HepG2 (cell line): ENCODE results near the gene SMIM38. TPM values are rescaled to one million over a fixed set of nuclear protein-coding genes. Genes with fewer than 3 reads are reported as not detected.

ENCODE experiments used
- ATAC-seq: fragments of 200-7000 bp; cut with Tn5 transposase; 3 replicates; pipeline ENCODE4 v1.9.1; 2020; ENCODE audit warnings: mild to moderate bottlenecking, moderate library complexity
- BruUV-seq: library from RNA; stranded (reverse); fragments of 400-500 nt; replicated peaks from 2 replicates; lab custom pipeline; 2021; lab: Mats Ljungman, UMichigan
- CTCF ChIA-PET: fragments of 300-600 bp; formaldehyde crosslinking; extraction: SDS; loops from one replicate; lab custom pipeline; 2021; ENCODE audit warnings: low total read pairs, inconsistent platforms, low intra/inter-chr PET ratio; lab: Yijun Ruan, JAX
- POLR2A ChIA-PET: fragments of 350-600 bp; sonication (Branson Sonifier 250); formaldehyde crosslinking; loops from one replicate; lab custom pipeline; 2020; ENCODE audit warnings: antibody characterized with exemption, inconsistent platforms; lab: Yijun Ruan, JAX
- DNase-seq: peaks from one replicate; pipeline ENCODE4 v3.0.0-alpha.2; 2015; ENCODE audit warnings: low spot score
- FAIRE-seq: peaks from 3 replicates; lab custom pipeline; 2011; peaks lifted over from hg19 to GRCh38; lab: Jason Lieb, UNC
- H2AFZ ChIP-seq: one replicate; pipeline ENCODE4 v1.6.1; 2011; ENCODE audit warnings: low read length, inconsistent platforms
- H3K27ac ChIP-seq: fragments of 300-600 bp; 3 replicates; pipeline ENCODE4 v1.8.0; 2011; ENCODE audit warnings: mixed run types, mild to moderate bottlenecking, mixed read lengths, low read length, inconsistent platforms; ENCODE audit not compliant: insufficient read depth; ENCODE audit errors: extremely low read length
- H3K27me3 ChIP-seq, 2 experiments: fragments of 200-600 bp in 1 of 2; 2 replicates in 1 of 2; 3 replicates in 1 of 2; pipeline versions ENCODE4 v1.6.0 to v1.8.0; 2011; ENCODE audit warnings: low read length in 2 of 2, mild to moderate bottlenecking in 2 of 2, moderate library complexity in 2 of 2, inconsistent platforms in 1 of 2; ENCODE audit not compliant: insufficient read depth in 2 of 2, control insufficient read depth in 1 of 2
- H3K36me3 ChIP-seq, 2 experiments: fragments of 200-600 bp in 1 of 2; replicated peaks in 1 of 2; 2 replicates in 1 of 2; 3 replicates in 1 of 2; pipeline versions ENCODE4 v1.5.1 to v1.8.0; 2011; ENCODE audit warnings: low read length in 2 of 2, inconsistent platforms in 1 of 2; ENCODE audit not compliant: insufficient read depth in 2 of 2, control insufficient read depth in 1 of 2
- H3K4me1 ChIP-seq: 2 replicates; pipeline ENCODE4 v1.5.1; 2012; ENCODE audit warnings: low read length, inconsistent platforms; ENCODE audit not compliant: insufficient read depth
- H3K4me2 ChIP-seq: 2 replicates; pipeline ENCODE4 v1.6.0; 2011; ENCODE audit warnings: low read depth, low read length, inconsistent platforms
- H3K4me3 ChIP-seq, 3 experiments: fragments of 200-600 bp in 1 of 3; sonication (generic), shearing (Covaris generic) in 1 of 3; replicated peaks in 1 of 3; 2 replicates each; pipeline ENCODE4 v1.5.1; 2011 to 2016; ENCODE audit warnings: low read length in 3 of 3, inconsistent platforms in 2 of 3, low read depth in 2 of 3, mild to moderate bottlenecking in 2 of 3, control low read depth in 1 of 3, mixed read lengths in 1 of 3; ENCODE audit not compliant: insufficient read depth in 1 of 3
- H3K79me2 ChIP-seq: one replicate; pipeline ENCODE4 v1.6.1; 2011; ENCODE audit warnings: low read length, inconsistent platforms; ENCODE audit not compliant: insufficient read depth
- H3K9ac ChIP-seq: 2 replicates; pipeline ENCODE4 v1.6.0; 2011; ENCODE audit warnings: mild to moderate bottlenecking, low read depth, low read length, inconsistent platforms; ENCODE audit not compliant: insufficient read depth
- H3K9me3 ChIP-seq: 2 replicates; pipeline ENCODE4 v1.5.1; 2012; ENCODE audit warnings: mild to moderate bottlenecking, low read length
- H4K20me1 ChIP-seq: 2 replicates; pipeline ENCODE4 v1.6.0; 2011; ENCODE audit warnings: inconsistent platforms, mild to moderate bottlenecking, low read length, moderate library complexity; ENCODE audit not compliant: insufficient read depth
- CBX2 ChIP-seq, 2 experiments: fragments of 200-600 bp in 1 of 2; sonication (generic); formaldehyde crosslinking in 1 of 2; IDR thresholded peaks; 2 replicates each; pipeline versions ENCODE4 v1.7.0 to v1.8.1; 2018 to 2022; ENCODE audit warnings: low read depth in 2 of 2, low read length in 1 of 2, mild to moderate bottlenecking in 1 of 2, missing genetic modification reagents in 1 of 2
- EP300 ChIP-seq, 3 experiments: sonication (generic) in 1 of 3; formaldehyde crosslinking in 1 of 3; IDR thresholded peaks; 2 replicates each; pipeline versions ENCODE4 v1.5.1 to v1.6.1; 2011 to 2020; ENCODE audit warnings: low read depth in 2 of 3, low read length in 2 of 3, borderline replicate concordance in 1 of 3, improper control_type of control experiment in 1 of 3, mild to moderate bottlenecking in 1 of 3, missing genetic modification reagents in 1 of 3, moderate library complexity in 1 of 3
- SOX13 ChIP-seq, 3 experiments: fragments of 450-650 bp in 1 of 3; sonication (generic) in 1 of 3; formaldehyde crosslinking in 1 of 3; IDR thresholded peaks in 2 of 3; conservative IDR thresholded peaks in 1 of 3; 2 replicates each; pipeline versions ENCODE4 v1.5.0 to v1.6.1; 2016 to 2020; ENCODE audit warnings: antibody characterized with exemption in 1 of 3, mild to moderate bottlenecking in 1 of 3, missing compliant biosample characterization in 1 of 3, missing genetic modification reagents in 1 of 3, moderate library complexity in 1 of 3
- THAP11 ChIP-seq: IDR thresholded peaks from 2 replicates; pipeline ENCODE4 v1.6.1; 2016; ENCODE audit warnings: missing biosample characterization, missing genetic modification reagents
- TP53 ChIP-seq: sonication (generic); formaldehyde crosslinking; conservative IDR thresholded peaks from 2 replicates; pipeline ENCODE4 v1.4.0; 2020; ENCODE audit warnings: missing genetic modification reagents
- ZBTB7B ChIP-seq: sonication (generic); formaldehyde crosslinking; IDR thresholded peaks from 2 replicates; pipeline ENCODE4 v1.4.0; 2020; ENCODE audit warnings: missing genetic modification reagents
- ZNF101 ChIP-seq: sonication (generic); formaldehyde crosslinking; IDR thresholded peaks from 2 replicates; pipeline ENCODE4 v1.4.0; 2020; ENCODE audit warnings: mild to moderate bottlenecking, low read depth, missing genetic modification reagents, borderline replicate concordance
- WGBS: methylation state at CpG from one replicate; pipeline ENCODE4 v1.1.6; 2017; ENCODE audit warnings: low lambda C conversion rate; 5-methylcytosine and 5-hydroxymethylcytosine counted together
- in situ Hi-C: cut with HindIII; loops from 2 replicates; pipeline ENCODE4 v1.10.0; 2017; ENCODE audit warnings: low pct_unique_long_range_greater_than_20kb; ENCODE audit not compliant: extremely low pct_ligation_motif_present
- intact Hi-C: fragments of 100-400 bp; cut with micrococcal nuclease; formaldehyde crosslinking; loops from one replicate; pipeline ENCODE4 v1.10.0; 2022; ENCODE audit not compliant: unreplicated experiment
- polyA plus RNA-seq, 8 experiments: library from polyadenylated mRNA; depleted of rRNA in 3 of 8; stranded (reverse) in 7 of 8; unstranded in 1 of 8; fragments of >200 nt; fragmentation: Illumina TruSeq in 4 of 8; extraction: Trizol in 4 of 8; gene quantifications; 2 replicates each; pipeline versions ENCODE4 v1.2.1 to v1.2.3, GENCODE V29; 2011 to 2016; ENCODE audit warnings: low read depth in 4 of 8, missing spikeins in 1 of 8, mixed read lengths in 1 of 8; ENCODE audit not compliant: insufficient read depth in 1 of 8
- total RNA-seq, 5 experiments: library from RNA; depleted of rRNA; stranded (reverse); fragments of >200 nt; fragmentation: Illumina TruSeq; extraction: Trizol; gene quantifications; 2 replicates each; pipeline ENCODE4 v1.2.3, GENCODE V29; 2016; ENCODE audit warnings: low read depth in 1 of 5

The SMIM38 gene
- total and polyA plus RNA-seq, 2 of the 13 experiments (the other 11 are each of a cell fraction or from before 2014, with no cell fraction given) = 0.30 to 0.40 TPM

DNA sequence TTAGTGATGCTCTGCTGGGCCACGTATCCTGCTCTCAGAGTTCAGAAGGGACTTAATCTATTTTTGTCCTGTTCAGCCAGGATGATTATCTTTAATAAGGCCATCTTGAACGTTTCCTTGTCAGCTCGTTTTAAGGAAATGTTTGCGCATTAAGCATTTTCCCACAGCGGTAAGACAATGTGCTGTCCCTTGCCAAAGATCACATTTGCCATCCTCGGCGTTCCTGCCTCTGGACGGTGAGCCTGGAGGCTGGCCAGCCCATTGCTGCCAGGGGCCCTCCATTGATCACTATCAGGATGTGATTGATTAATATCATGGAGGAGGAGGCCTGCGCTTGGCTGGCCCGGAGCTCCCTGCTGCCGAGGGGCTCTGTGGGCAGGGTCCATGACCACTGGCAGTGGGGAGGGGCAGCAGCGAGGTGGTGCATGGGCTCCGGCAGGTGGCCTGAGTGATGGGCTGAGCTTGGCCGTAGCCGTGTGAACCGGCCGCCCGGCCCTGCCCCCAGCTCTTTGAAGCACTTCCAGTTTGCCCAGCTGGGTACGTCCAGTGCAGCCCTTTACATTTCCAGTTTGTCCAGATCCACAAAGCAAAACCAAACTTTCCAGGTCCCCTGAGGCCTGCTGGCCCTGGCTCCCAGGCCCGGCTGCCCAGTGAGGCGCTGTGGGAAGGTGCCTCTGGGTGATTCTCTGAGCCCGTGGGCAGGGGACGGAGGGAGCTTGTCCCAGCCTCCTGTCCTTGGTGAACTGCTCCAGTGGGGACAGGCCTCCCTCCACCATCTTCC is 49.5 kb upstream of the SMIM38 start:
- Histone ChIP-seq H2AFZ (no peak overlapping the region), H3K9me3 (no peaks in the 10 kb centered on the region), H3K27ac (no peak overlapping the region), H3K27me3 (peaks cover 0 to 18% of the 10 kb centered on the region in 2 experiments; a peak in 2 of 5 replicates), H3K36me3 (no peaks in the 10 kb centered on the region), H3K4me2 (no peak overlapping the region), H3K9ac (no peak overlapping the region), H3K4me3 (no peak overlapping the region), H3K79me2 (no peaks in the 10 kb centered on the region), H3K4me1 (no peaks in the 10 kb centered on the region), H4K20me1 (0 out of 2 replicates have a peak, but pooled peaks cover 1% of the 10 kb centered on the region)
- ChIA-PET CTCF (no interaction called here), POLR2A (no interaction called here)
- FAIRE-seq = no peak
- no TSS peak for BruUV-seq
- in situ Hi-C loops (loop anchor here (10.0 kb wide), 1 partner anchor 569 kb away; the partner anchor contains the start of gene LTO1), intact Hi-C loops (loop anchor here (10.0 kb wide), 1 partner anchor 539 kb away; the partner anchor contains the start of gene CCND1)
- ATAC-seq = no peak
- TF ChIP-seq THAP11 (CRISPR knock-in tag) = no peak
- TF ChIP-seq EP300 (IDR thresholded peaks at IDR 0.05; ENCODE audit: low read depth in 2 of 2, low read length in 2 of 2) = no peak
- TF ChIP-seq EP300 (CRISPR knock-in tag; IDR thresholded peaks at IDR 0.05; ENCODE audit: borderline replicate concordance) = no peak
- TF ChIP-seq ZNF101 = no peak
- no peak for TF ChIP-seq CBX2 (IDR thresholded peaks at IDR 0.05; ENCODE audit: low read depth, low read length)
- no peak for TF ChIP-seq CBX2 (CRISPR knock-in tag; IDR thresholded peaks at IDR 0.05; ENCODE audit: low read depth)
- 58% methylated on average over 10 of the region's 23 CpGs for WGBS
- DNase-seq = no peak

DNA sequence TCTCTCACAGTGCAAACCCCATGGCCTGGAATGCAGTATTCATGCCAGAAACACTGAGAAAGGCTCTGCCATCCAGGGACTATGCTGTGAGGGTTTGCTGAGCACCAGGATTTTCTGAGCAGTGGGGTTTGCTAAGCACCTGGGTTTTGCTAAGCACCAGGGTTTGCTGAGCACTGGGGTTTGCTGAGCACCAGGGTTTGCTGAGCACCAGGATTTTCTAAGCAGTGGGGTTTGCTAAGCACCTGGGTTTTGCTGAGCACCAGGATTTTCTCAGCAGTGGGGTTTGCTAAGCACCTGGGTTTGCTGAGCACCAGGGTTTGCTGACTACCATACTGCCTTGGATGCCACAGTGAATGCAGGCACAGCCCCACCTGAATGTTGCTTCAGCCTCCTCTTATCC is 48.3 kb upstream of the SMIM38 start:
- Histone ChIP-seq H3K36me3 (no peaks in the 10 kb centered on the region), H3K4me2 (no peak overlapping the region), H3K4me3 (no peak overlapping the region), H2AFZ (no peak overlapping the region), H3K9me3 (no peaks in the 10 kb centered on the region), H3K27me3 (peaks cover 0 to 18% of the 10 kb centered on the region in 2 experiments; a peak in 3 of 5 replicates), H3K27ac (no peak overlapping the region), H3K79me2 (no peaks in the 10 kb centered on the region), H3K4me1 (no peaks in the 10 kb centered on the region), H4K20me1 (no peaks in the 10 kb centered on the region), H3K9ac (no peak overlapping the region)
- DNase-seq (no peak), FAIRE-seq (no peak), ATAC-seq (no peak)
- ChIA-PET POLR2A (no interaction called here), CTCF (no interaction called here)
- TF ChIP-seq SOX13 (IDR thresholded peaks at IDR 0.05) (no peak), SOX13 (CRISPR knock-in tag; conservative IDR thresholded peaks at IDR 0.05 in 1 of 2, IDR thresholded peaks at IDR 0.05 in 1 of 2) (no peak), TP53 (CRISPR knock-in tag) (no peak), ZBTB7B (CRISPR knock-in tag) (no peak)
- intact Hi-C loops (loop anchor here (10.0 kb wide), 1 partner anchor 537 kb away; the partner anchor contains the start of gene CCND1), in situ Hi-C loops (loop anchor here (10.0 kb wide), 1 partner anchor 567 kb away; the partner anchor contains the start of gene LTO1)
- no TSS peak for BruUV-seq
